Neural progenitor cell (in vitro differentiated cells): ENCODE data around the gene MYO18B.

Source experiments
- CTCF ChIP-seq: fragments of 200-600 bp; sonication (generic); IDR thresholded peaks from 2 replicates; pipeline ENCODE4 v1.5.1; 2017; ENCODE audit warnings: antibody characterized with exemption, mild to moderate bottlenecking
- EZH2 ChIP-seq: fragments of 200-600 bp; sonication (generic); IDR thresholded peaks from 2 replicates; pipeline ENCODE4 v1.6.1; 2017; ENCODE audit warnings: antibody characterized with exemption, mild to moderate bottlenecking, moderate library complexity
- EZH2phosphoT487 ChIP-seq: fragments of 200-600 bp; sonication (generic); IDR thresholded peaks from 2 replicates; pipeline ENCODE4 v1.6.1; 2017; ENCODE audit warnings: antibody characterized with exemption

DNA sequence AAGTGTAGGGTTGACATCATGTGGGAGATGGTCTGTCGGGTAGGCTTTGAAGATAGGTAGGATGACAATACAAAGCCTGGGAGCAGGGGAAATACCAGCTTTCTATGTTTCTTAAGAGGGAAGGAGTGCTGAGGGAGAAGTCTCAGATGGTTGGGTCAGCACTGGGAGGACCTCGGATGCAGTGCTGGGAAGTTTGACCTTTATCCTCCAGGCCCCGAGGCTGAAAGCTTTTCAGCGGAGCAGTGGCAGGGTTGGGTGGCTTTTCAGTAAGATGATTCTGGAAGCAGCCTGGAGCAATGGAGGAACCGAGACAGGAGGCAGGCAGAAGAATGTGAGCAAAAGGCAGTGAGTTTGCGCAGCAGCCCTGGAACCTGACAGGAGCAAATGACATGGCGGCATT, 43.5 kb upstream of the MYO18B start:
- no peak for TF ChIP-seq CTCF
- no peak for TF ChIP-seq EZH2phosphoT487
- TF ChIP-seq EZH2, result no peak
